HL-60 (cell line): ENCODE results near the gene MYH7B.

Experiments
- DNase-seq, 2 experiments: peaks; one replicate each; pipeline ENCODE4 v3.0.0-alpha.2; 2010 to 2020; ENCODE audit warnings: low read depth in 1 of 2, low spot score in 1 of 2
- H3K27ac ChIP-seq: fragments of 250-450 bp; sonication (Bioruptor Pico); replicated peaks from 2 replicates; pipeline ENCODE4 v1.5.1; 2020; ENCODE audit warnings: mild to moderate bottlenecking, moderate library complexity
- H3K27me3 ChIP-seq: fragments of 250-450 bp; sonication (Bioruptor Pico); 2 replicates; pipeline ENCODE4 v1.5.1; 2021; ENCODE audit warnings: mild to moderate bottlenecking, moderate library complexity; ENCODE audit not compliant: insufficient read depth, poor library complexity, severe bottlenecking
- H3K4me3 ChIP-seq: replicated peaks from 2 replicates; pipeline ENCODE4 v1.5.1; 2011; ENCODE audit warnings: mild to moderate bottlenecking, control low read depth, low read length; ENCODE audit not compliant: insufficient read depth
- CTCF ChIP-seq: IDR thresholded peaks from one replicate; pipeline ENCODE4 v1.5.1; 2011; ENCODE audit warnings: low read length, control low read depth, inconsistent platforms; ENCODE audit not compliant: insufficient read depth
- GABPA ChIP-seq: IDR thresholded peaks from 2 replicates; pipeline ENCODE4 v1.6.1; 2012; ENCODE audit warnings: low read depth
- POLR2AphosphoS5 ChIP-seq: IDR thresholded peaks from 2 replicates; pipeline ENCODE4 v1.6.1; 2012; ENCODE audit warnings: low read depth
- SPI1 ChIP-seq: IDR thresholded peaks from 2 replicates; pipeline ENCODE4 v1.6.1; 2012; ENCODE audit warnings: low read depth, mild to moderate bottlenecking, borderline replicate concordance
- TF ChIP-seq, protein P1 (sequence below): IDR thresholded peaks from 2 replicates; pipeline ENCODE4 v1.6.1; 2012; ENCODE audit warnings: low read depth; ENCODE audit not compliant: insufficient replicate concordance

MYH7B gene

DNA sequence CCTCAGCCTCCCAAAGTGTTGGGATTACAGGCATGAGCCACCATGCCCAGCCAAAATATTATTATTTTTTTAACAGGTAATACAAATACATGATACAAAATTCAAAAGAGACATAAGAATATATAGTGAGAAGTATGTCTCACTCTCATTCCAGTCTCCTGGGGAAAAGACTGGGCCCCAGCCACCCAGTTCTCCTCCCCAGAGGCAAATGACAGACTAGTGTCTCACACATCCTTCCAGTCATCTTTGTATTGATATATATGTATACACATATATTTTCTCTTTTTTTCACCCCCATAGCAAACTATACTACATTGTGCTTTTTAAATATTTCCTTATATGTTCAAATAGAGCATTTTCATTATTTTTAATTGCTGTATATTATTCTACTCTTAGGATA, 8.3 kb upstream of the MYH7B start:
- TF ChIP-seq CTCF: no peak
- TF ChIP-seq POLR2AphosphoS5: no peak
- TF ChIP-seq, protein P1, sequence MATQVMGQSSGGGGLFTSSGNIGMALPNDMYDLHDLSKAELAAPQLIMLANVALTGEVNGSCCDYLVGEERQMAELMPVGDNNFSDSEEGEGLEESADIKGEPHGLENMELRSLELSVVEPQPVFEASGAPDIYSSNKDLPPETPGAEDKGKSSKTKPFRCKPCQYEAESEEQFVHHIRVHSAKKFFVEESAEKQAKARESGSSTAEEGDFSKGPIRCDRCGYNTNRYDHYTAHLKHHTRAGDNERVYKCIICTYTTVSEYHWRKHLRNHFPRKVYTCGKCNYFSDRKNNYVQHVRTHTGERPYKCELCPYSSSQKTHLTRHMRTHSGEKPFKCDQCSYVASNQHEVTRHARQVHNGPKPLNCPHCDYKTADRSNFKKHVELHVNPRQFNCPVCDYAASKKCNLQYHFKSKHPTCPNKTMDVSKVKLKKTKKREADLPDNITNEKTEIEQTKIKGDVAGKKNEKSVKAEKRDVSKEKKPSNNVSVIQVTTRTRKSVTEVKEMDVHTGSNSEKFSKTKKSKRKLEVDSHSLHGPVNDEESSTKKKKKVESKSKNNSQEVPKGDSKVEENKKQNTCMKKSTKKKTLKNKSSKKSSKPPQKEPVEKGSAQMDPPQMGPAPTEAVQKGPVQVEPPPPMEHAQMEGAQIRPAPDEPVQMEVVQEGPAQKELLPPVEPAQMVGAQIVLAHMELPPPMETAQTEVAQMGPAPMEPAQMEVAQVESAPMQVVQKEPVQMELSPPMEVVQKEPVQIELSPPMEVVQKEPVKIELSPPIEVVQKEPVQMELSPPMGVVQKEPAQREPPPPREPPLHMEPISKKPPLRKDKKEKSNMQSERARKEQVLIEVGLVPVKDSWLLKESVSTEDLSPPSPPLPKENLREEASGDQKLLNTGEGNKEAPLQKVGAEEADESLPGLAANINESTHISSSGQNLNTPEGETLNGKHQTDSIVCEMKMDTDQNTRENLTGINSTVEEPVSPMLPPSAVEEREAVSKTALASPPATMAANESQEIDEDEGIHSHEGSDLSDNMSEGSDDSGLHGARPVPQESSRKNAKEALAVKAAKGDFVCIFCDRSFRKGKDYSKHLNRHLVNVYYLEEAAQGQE: no peak
- TF ChIP-seq GABPA: no peak
- TF ChIP-seq SPI1: no peak
- H3K4me3 ChIP-seq: no peak overlapping the region
- DNase-seq: no peak
- H3K27me3 ChIP-seq: no peaks in the 10 kb centered on the region
- no peak overlapping the region for H3K27ac ChIP-seq

- H3K27ac ChIP-seq: no peak overlapping the region
- no peak overlapping the region for H3K4me3 ChIP-seq
- no peaks in the 10 kb centered on the region for H3K27me3 ChIP-seq
- TF ChIP-seq CTCF: no peak
- TF ChIP-seq POLR2AphosphoS5: no peak
- TF ChIP-seq GABPA: no peak
- no peak for TF ChIP-seq SPI1
- TF ChIP-seq, protein P1: no peak
- DNase-seq: no peak
Measured at GRCh38 chr20:34948030-34948429, 7.6 kb upstream of the MYH7B start.

DNA sequence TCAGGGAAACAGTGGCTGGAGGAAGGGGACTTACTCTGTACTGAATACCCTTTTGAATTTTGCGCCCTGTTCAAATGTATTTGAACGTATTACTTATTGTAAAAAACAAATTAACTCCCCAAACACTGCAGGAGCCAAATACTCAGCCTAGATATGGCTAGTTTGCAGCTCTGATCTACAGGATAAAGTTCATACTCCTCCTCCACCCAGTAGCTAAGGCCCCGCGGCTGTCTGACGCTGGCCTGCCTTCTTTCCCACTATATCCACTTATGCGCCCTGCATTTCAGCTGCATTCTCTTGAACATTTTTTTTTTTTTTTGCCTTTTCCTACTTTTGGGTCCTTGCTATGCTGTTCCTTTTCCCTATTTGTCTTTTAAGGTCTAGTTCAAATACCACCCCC, 6.5 kb upstream of the MYH7B start:
- TF ChIP-seq CTCF (no peak), POLR2AphosphoS5 (no peak), SPI1 (no peak), GABPA (no peak)
- TF ChIP-seq, protein P1: no peak
- DNase-seq: no peak

More for the DNA sequence above, 6.5 kb upstream of the MYH7B start:
- H3K27me3 ChIP-seq: no peaks in the 10 kb centered on the region
- no peak overlapping the region for H3K4me3 ChIP-seq
- no peak overlapping the region for H3K27ac ChIP-seq
